C4-2B (cell line): Measurements from ENCODE around the gene OXT.
A peak's percentile ranks its signal among the peaks of the same experiment; 100 is the strongest.

ENCODE experiments used
- CTCF ChIP-seq: fragments of 450-650 bp; conservative IDR thresholded peaks from 2 replicates; pipeline ENCODE4 v1.5.1; 2017; ENCODE audit warnings: mild to moderate bottlenecking
- ZFX ChIP-seq: fragments of 450-650 bp; IDR thresholded peaks from 2 replicates; pipeline ENCODE4 v1.6.1; 2017

GRCh38 chr20:3046677-3047462 lies 24.6 kb upstream of the OXT start:
- TF ChIP-seq CTCF: no peak
- TF ChIP-seq ZFX: peak; percentile 37; the same call in 1 of the 2 replicates
